Esophagus muscularis mucosa (tissue), 4 donors: Measurements from ENCODE around the gene CRYBG1. TPM values are rescaled to one million over a fixed set of nuclear protein-coding genes. Genes with fewer than 3 reads are reported as not detected.

Experiments used
- DNase-seq: peaks from one replicate; pipeline ENCODE4 v3.0.0-alpha.2; 2017; ENCODE audit errors: extremely low spot score
- H3K27ac ChIP-seq, 4 donors: fragments of 200-600 bp; sonication (generic); replicated peaks in 1 of 4; 1 replicate in 3 of 4; 2 replicates in 1 of 4; pipeline ENCODE4 v1.5.1; 2016 to 2019; ENCODE audit warnings: mild to moderate bottlenecking in 1 of 4
- H3K27me3 ChIP-seq, 4 donors: fragments of 200-600 bp; sonication (generic); one replicate each; pipeline versions ENCODE4 v1.5.1 to v1.6.0; 2016 to 2019
- H3K36me3 ChIP-seq, 4 donors: fragments of 200-600 bp; sonication (generic); one replicate each; pipeline ENCODE4 v1.5.1; 2016 to 2019
- H3K4me1 ChIP-seq, 4 donors: fragments of 200-600 bp; sonication (generic); one replicate each; pipeline ENCODE4 v1.5.1; 2016 to 2019
- H3K4me3 ChIP-seq, 4 donors: fragments of 200-600 bp; sonication (generic); 1 replicate in 2 of 4; 2 replicates in 2 of 4; pipeline ENCODE4 v1.5.1; 2016 to 2019; ENCODE audit warnings: mild to moderate bottlenecking in 4 of 4, moderate library complexity in 1 of 4
- H3K9me3 ChIP-seq, 4 donors: fragments of 200-600 bp; sonication (generic); 1 replicate in 3 of 4; 2 replicates in 1 of 4; pipeline ENCODE4 v1.5.1; 2016 to 2019
- EP300 ChIP-seq: sonication (generic); formaldehyde crosslinking; IDR thresholded peaks from one replicate; pipeline ENCODE4 v1.6.1; 2017; ENCODE audit warnings: antibody characterized with exemption
- POLR2A ChIP-seq: fragments of 450-650 bp; IDR thresholded peaks from one replicate; pipeline ENCODE4 v1.6.1; 2017; ENCODE audit warnings: antibody characterized with exemption, moderate library complexity, mild to moderate bottlenecking, low read depth
- POLR2AphosphoS5 ChIP-seq, 2 donors: sonication (generic); formaldehyde crosslinking; IDR thresholded peaks; one replicate each; pipeline ENCODE4 v1.6.1; 2017; ENCODE audit warnings: antibody characterized with exemption in 2 of 2
- WGBS: methylation state at CpG from one replicate; pipeline ENCODE4 v1.1.5; 2018; 5-methylcytosine and 5-hydroxymethylcytosine counted together
- intact Hi-C: fragments of 100-400 bp; cut with DNase I; formaldehyde crosslinking; loops from one replicate; pipeline ENCODE4 v1.15.1; 2023
- total RNA-seq, 4 donors: library from RNA; depleted of rRNA; stranded (reverse); fragments of >200 nt; gene quantifications; one replicate each; pipeline versions ENCODE4 v1.1.0 to v1.2.1, GENCODE V29; 2016
- TF ChIP-seq, protein P1 (sequence below), 3 experiments: fragments of 200-600 bp in 2 of 3; fragments of 450-650 bp in 1 of 3; sonication (generic) in 2 of 3; IDR thresholded peaks; one replicate each; pipeline ENCODE4 v1.5.1; 2017 to 2019; ENCODE audit warnings: antibody characterized with exemption in 3 of 3, mild to moderate bottlenecking in 2 of 3, moderate library complexity in 1 of 3

Gene CRYBG1
- total RNA-seq, 4 donors from 2014 or later, result 2.1 to 4.5 (median 3.6) TPM

GRCh38 chr6:106380407-106380806 lies 19.9 kb downstream of the CRYBG1 start:
- 29% methylated on average over 1 of the region's 1 CpG for whole genome bisulfite sequencing
- intact Hi-C loops, result no loop called here
- Histone ChIP-seq H3K36me3 (no peaks in the 10 kb centered on the region), H3K27ac (no peak overlapping the region), H3K4me1 (no peaks in the 10 kb centered on the region), H3K9me3 (no peaks in the 10 kb centered on the region), H3K4me3 (no peak overlapping the region), H3K27me3 (no peaks in the 10 kb centered on the region)
- no peak for DNase-seq
- no peak for TF ChIP-seq EP300
- no peak for TF ChIP-seq POLR2AphosphoS5 (IDR thresholded peaks at IDR 0.05)
- TF ChIP-seq, protein P1, sequence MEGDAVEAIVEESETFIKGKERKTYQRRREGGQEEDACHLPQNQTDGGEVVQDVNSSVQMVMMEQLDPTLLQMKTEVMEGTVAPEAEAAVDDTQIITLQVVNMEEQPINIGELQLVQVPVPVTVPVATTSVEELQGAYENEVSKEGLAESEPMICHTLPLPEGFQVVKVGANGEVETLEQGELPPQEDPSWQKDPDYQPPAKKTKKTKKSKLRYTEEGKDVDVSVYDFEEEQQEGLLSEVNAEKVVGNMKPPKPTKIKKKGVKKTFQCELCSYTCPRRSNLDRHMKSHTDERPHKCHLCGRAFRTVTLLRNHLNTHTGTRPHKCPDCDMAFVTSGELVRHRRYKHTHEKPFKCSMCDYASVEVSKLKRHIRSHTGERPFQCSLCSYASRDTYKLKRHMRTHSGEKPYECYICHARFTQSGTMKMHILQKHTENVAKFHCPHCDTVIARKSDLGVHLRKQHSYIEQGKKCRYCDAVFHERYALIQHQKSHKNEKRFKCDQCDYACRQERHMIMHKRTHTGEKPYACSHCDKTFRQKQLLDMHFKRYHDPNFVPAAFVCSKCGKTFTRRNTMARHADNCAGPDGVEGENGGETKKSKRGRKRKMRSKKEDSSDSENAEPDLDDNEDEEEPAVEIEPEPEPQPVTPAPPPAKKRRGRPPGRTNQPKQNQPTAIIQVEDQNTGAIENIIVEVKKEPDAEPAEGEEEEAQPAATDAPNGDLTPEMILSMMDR (IDR thresholded peaks at IDR 0.05), result no peak
- no peak for TF ChIP-seq POLR2A

DNA sequence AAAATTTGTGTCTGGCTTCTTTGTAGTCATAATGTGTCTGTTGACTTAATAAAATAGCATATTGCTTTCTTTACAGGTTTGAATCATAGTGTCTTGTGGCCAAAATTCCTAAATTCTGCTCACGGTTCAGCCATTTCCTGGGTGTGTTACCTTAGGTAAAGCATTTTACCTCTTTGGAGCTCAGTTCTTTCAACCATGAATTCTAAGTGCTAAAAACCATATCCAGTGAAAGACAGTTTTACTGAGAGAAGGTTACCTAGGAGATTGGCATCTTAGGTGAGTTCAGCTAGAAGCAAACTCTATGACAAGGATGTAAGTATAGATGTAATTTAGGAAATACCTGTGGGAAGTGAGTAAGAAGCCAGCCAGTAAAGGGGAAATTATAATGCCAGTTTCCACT lies 20.7 kb downstream of the CRYBG1 start:
- 78% methylated on average over 1 of the region's 1 CpG for WGBS
- DNase-seq, result no peak
- H3K4me3 ChIP-seq, result no peak overlapping the region

GRCh38 chr6:106381881-106382280 lies 21.4 kb downstream of the CRYBG1 start:
- no peak overlapping the region for H3K4me3 ChIP-seq
- WGBS, result 50% methylated on average over 1 of the region's 1 CpG
- no peaks in the 10 kb centered on the region for H3K27me3 ChIP-seq
- no peaks in the 10 kb centered on the region for H3K36me3 ChIP-seq
- H3K9me3 ChIP-seq, result no peaks in the 10 kb centered on the region
- H3K4me1 ChIP-seq, result no peaks in the 10 kb centered on the region
- DNase-seq, result no peak
- no peak overlapping the region for H3K27ac ChIP-seq
- intact Hi-C loops, result no loop called here
- TF ChIP-seq POLR2AphosphoS5 (IDR thresholded peaks at IDR 0.05) (no peak), EP300 (no peak), POLR2A (no peak)
- TF ChIP-seq, protein P1 (IDR thresholded peaks at IDR 0.05), result no peak

More for the DNA sequence above, 20.7 kb downstream of the CRYBG1 start:
- no peaks in the 10 kb centered on the region for H3K36me3 ChIP-seq
- no peaks in the 10 kb centered on the region for H3K4me1 ChIP-seq
- no peaks in the 10 kb centered on the region for H3K9me3 ChIP-seq
- H3K27ac ChIP-seq, result no peak overlapping the region
- intact Hi-C loops, result no loop called here
- no peak for TF ChIP-seq POLR2A
- TF ChIP-seq, protein P1 (IDR thresholded peaks at IDR 0.05), result no peak
- no peak for TF ChIP-seq POLR2AphosphoS5 (IDR thresholded peaks at IDR 0.05)
- no peak for TF ChIP-seq EP300
- H3K27me3 ChIP-seq, result no peaks in the 10 kb centered on the region

DNA sequence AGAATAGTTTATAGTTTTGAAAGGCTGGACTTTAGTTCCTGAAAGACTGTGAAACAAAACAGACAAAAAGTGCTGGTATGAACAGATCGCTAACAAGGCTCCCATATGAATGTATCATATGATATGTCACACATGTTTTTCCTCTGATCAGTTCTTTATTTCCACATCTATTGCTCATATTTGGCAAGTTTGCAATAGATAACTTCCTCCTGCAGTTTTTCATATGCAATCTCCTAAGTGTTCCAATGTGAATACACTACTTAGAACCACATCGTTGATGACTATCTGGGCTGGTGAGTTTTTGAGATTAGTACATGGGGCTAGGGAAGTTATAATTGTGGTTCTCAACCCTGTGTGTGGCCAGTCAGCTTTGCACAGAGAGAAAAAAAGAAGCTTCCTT lies 23.1 kb downstream of the CRYBG1 start:
- Histone ChIP-seq H3K36me3 (no peaks in the 10 kb centered on the region), H3K4me1 (no peaks in the 10 kb centered on the region), H3K9me3 (no peaks in the 10 kb centered on the region), H3K27ac (no peak overlapping the region), H3K27me3 (no peaks in the 10 kb centered on the region), H3K4me3 (no peak overlapping the region)
- intact Hi-C loops, result no loop called here
- DNase-seq, result no peak
- TF ChIP-seq POLR2A (no peak), EP300 (no peak), POLR2AphosphoS5 (IDR thresholded peaks at IDR 0.05) (no peak)
- TF ChIP-seq, protein P1 (IDR thresholded peaks at IDR 0.05), result no peak
- WGBS, result 46% methylated on average over 2 of the region's 2 CpGs

- DNase-seq, result no peak
- TF ChIP-seq POLR2AphosphoS5 (IDR thresholded peaks at IDR 0.05) (no peak), EP300 (no peak), POLR2A (no peak)
- TF ChIP-seq, protein P1 (IDR thresholded peaks at IDR 0.05), result no peak
- no peaks in the 10 kb centered on the region for H3K4me1 ChIP-seq
- no peaks in the 10 kb centered on the region for H3K27me3 ChIP-seq
- no peaks in the 10 kb centered on the region for H3K36me3 ChIP-seq
- intact Hi-C loops, result no loop called here
- 91% methylated on average over 6 of the region's 6 CpGs for WGBS
- no peaks in the 10 kb centered on the region for H3K9me3 ChIP-seq
- H3K27ac ChIP-seq, result no peak overlapping the region
- H3K4me3 ChIP-seq, result no peak overlapping the region
Measured at GRCh38 chr6:106385530-106385929, 25.0 kb downstream of the CRYBG1 start.
